Suppressor macrophage treated with lipopolysaccharide for 1 hour (primary cell): ENCODE data around the gene ACOXL.
A peak's percentile ranks its signal among the peaks of the same experiment; 100 is the strongest.
"Not testable (repeated sequence)": the region's sequence is repeated elsewhere in the genome, so short reads cannot be mapped to it uniquely, and the experiment has no call there.

Experiments used
- DNase-seq, 3 donors: peaks; one replicate each; pipeline ENCODE4 v3.0.0-alpha.2; 2020 to 2022

Gene ACOXL

GRCh38 chr2:111071600-111072171 is 339.3 kb downstream of the ACOXL start:
- peak; percentile 83 to 88 (median 83) for DNase-seq

GRCh38 chr2:111072220-111072871 is 340.0 kb downstream of the ACOXL start:
- DNase-seq = no peak

GRCh38 chr2:111082659-111083058 is 350.3 kb downstream of the ACOXL start:
- not testable (repeated sequence) for DNase-seq

GRCh38 chr2:111091811-111092211 is 359.4 kb downstream of the ACOXL start:
- no peak for DNase-seq

GRCh38 chr2:111094691-111095090 is 362.3 kb downstream of the ACOXL start:
- no peak for DNase-seq

- DNase-seq = no peak
Measured at GRCh38 chr2:111095434-111095833, 363.1 kb downstream of the ACOXL start.

GRCh38 chr2:111099402-111099801 is 367.0 kb downstream of the ACOXL start:
- no peak for DNase-seq

GRCh38 chr2:111100087-111100764 is 367.9 kb downstream of the ACOXL start:
- DNase-seq = no peak

GRCh38 chr2:111100765-111101162 is 368.4 kb downstream of the ACOXL start:
- peak; percentile 79 to 93 (median 92) for DNase-seq

- DNase-seq = no peak
Measured at GRCh38 chr2:111101592-111101991, 369.2 kb downstream of the ACOXL start.

- DNase-seq = no peak
Measured at GRCh38 chr2:111102216-111102615, 369.8 kb downstream of the ACOXL start.

- peak; percentile 30 to 64 (median 60) for DNase-seq
Measured at GRCh38 chr2:111105926-111106325, 373.6 kb downstream of the ACOXL start.

- DNase-seq = peak; percentile 72 to 80 (median 76)
Measured at GRCh38 chr2:111106706-111107105, 374.3 kb downstream of the ACOXL start.

- no peak for DNase-seq
Measured at GRCh38 chr2:111108745-111109271, 376.4 kb downstream of the ACOXL start.

GRCh38 chr2:111111101-111111755 is 378.9 kb downstream of the ACOXL start:
- peak in 1 of 3 donors; percentile 5 for DNase-seq

- DNase-seq = no peak
Measured at GRCh38 chr2:111113838-111114237, 381.5 kb downstream of the ACOXL start.

- peak; percentile 48 to 62 (median 60) for DNase-seq
Measured at GRCh38 chr2:111116011-111116746, 383.8 kb downstream of the ACOXL start.

- DNase-seq = peak; percentile 60 to 77 (median 64)
Measured at GRCh38 chr2:111116843-111117597, 384.6 kb downstream of the ACOXL start.

GRCh38 chr2:111117598-111118480 is 385.5 kb downstream of the ACOXL start:
- DNase-seq = peak; percentile 77 to 80 (median 79)

- DNase-seq = peak in 2 of 3 donors; percentile 26 to 39
Measured at GRCh38 chr2:111118481-111118980, 386.2 kb downstream of the ACOXL start.
